ENCODE data around the gene ATP11A. TPM values are rescaled to one million over a fixed set of nuclear protein-coding genes. Genes with fewer than 3 reads are reported as not detected.

Gene ATP11A
- total RNA-seq, 1 experiment from 2014 or later, result 65.3 TPM

- no peak overlapping the region for H2AFZ ChIP-seq (ENCODE audit: low read length)
- Mint-ChIP-seq H3K9me3 (no peaks in the 10 kb centered on the region), H3K27me3 (ENCODE audit: low read depth) (peaks cover 3% of the 10 kb centered on the region), H3K4me3 (no peak overlapping the region), H3K27ac (peak overlapping the region in 2 of 3 experiments; percentile 36 to 53; a peak in 2 of 7 replicates), H3K4me1 (peaks cover 42 to 59% of the 10 kb centered on the region in 2 experiments), H3K36me3 (ENCODE audit: insufficient read depth in 1 of 3, low read depth in 3 of 3) (peaks cover 0 to 13% (median 1%) of the 10 kb centered on the region in 3 experiments; a peak in 6 of 7 replicates)
- no peaks in the 10 kb centered on the region for H3K9me3 ChIP-seq (ENCODE audit: control insufficient read depth, low read depth, low read length)
- no peak overlapping the region for H4K91ac ChIP-seq (ENCODE audit: insufficient read length, low read depth, low read length)
- H3K4me1 ChIP-seq (ENCODE audit: insufficient read depth, low read length), result peaks cover 6% of the 10 kb centered on the region; the same call in 1 of the 2 replicates
- H4K5ac ChIP-seq (ENCODE audit: insufficient read length, low read depth, low read length), result no peak overlapping the region
- H3K4ac ChIP-seq (ENCODE audit: low read depth, low read length), result no peak overlapping the region
- H3K23ac ChIP-seq (ENCODE audit: insufficient read length, low read depth, low read length), result no peak overlapping the region
- H3K4me2 ChIP-seq (ENCODE audit: insufficient read depth, insufficient read length, low read length), result no peak overlapping the region
- peaks cover 3% of the 10 kb centered on the region for H3K23me2 ChIP-seq (ENCODE audit: insufficient read length, low read depth, low read length, poor library complexity, severe bottlenecking)
- no peak overlapping the region for H2AK5ac ChIP-seq (ENCODE audit: insufficient read length, low read length)
- H2BK5ac ChIP-seq (ENCODE audit: insufficient read length, low read length), result no peak overlapping the region
- H3K14ac ChIP-seq (ENCODE audit: insufficient read depth, low read length), result no peak overlapping the region
- H2BK12ac ChIP-seq (ENCODE audit: insufficient read length, low read depth, low read length), result no peak overlapping the region
- H3K79me2 ChIP-seq (ENCODE audit: insufficient read depth, low read length), result peaks cover 22% of the 10 kb centered on the region; the same call in 1 of the 2 replicates
- WGBS (ENCODE audit: extremely low coverage, insufficient read length, low lambda C conversion rate), result no CpG with 5 or more reads among the region's 53 CpGs
- no peak overlapping the region for H3K27ac ChIP-seq (ENCODE audit: insufficient read length, low read depth, low read length)
- no peak overlapping the region for H3K56ac ChIP-seq (ENCODE audit: insufficient read length, low read depth, low read length)
- H3K27me3 ChIP-seq (ENCODE audit: insufficient read depth, low read length), result no peaks in the 10 kb centered on the region
- H2BK120ac ChIP-seq (ENCODE audit: low read depth, low read length, poor library complexity, severe bottlenecking), result no peak overlapping the region
- DNase-seq, result peak; percentile 25
- H3K79me1 ChIP-seq (ENCODE audit: insufficient read depth, low read depth, low read length, poor library complexity, severe bottlenecking), result peaks cover 5% of the 10 kb centered on the region
- no peak for TF ChIP-seq CTCF (conservative IDR thresholded peaks at IDR 0.05)
- no peak overlapping the region for H4K8ac ChIP-seq (replicated peaks; ENCODE audit: insufficient read length, low read depth, low read length)
- no peak overlapping the region for H2BK20ac ChIP-seq (ENCODE audit: low read depth, low read length, poor library complexity, severe bottlenecking)
- H3K18ac ChIP-seq (ENCODE audit: insufficient read length, low read depth, low read length), result no peak overlapping the region
- peaks cover 3% of the 10 kb centered on the region for H4K20me1 ChIP-seq (ENCODE audit: control insufficient read depth, insufficient read depth, insufficient read length)
- no peak overlapping the region for H3K9ac ChIP-seq (ENCODE audit: extremely low read depth, insufficient read length, low read length)
- H2BK15ac ChIP-seq (ENCODE audit: low read depth, low read length), result no peak overlapping the region
- no peak overlapping the region for H3T11ph ChIP-seq (ENCODE audit: low read length)
These were observed 6.4 kb downstream of the ATP11A start for GRCh38 chr13:112696001-112696868.

Measured in H9 (cell line).